Gastrocnemius medialis (tissue), 4 donors: ENCODE data around the gene ASIC4.

Source experiments
- POLR2A ChIP-seq, 2 donors: fragments of 450-650 bp; IDR thresholded peaks; one replicate each; pipeline ENCODE4 v1.6.1; 2017; ENCODE audit warnings: antibody characterized with exemption in 2 of 2, mild to moderate bottlenecking in 2 of 2, moderate library complexity in 2 of 2
- TF ChIP-seq, protein P1 (sequence below), 5 experiments: fragments of 450-650 bp in 3 of 5; fragments of 200-600 bp in 2 of 5; sonication (generic) in 2 of 5; IDR thresholded peaks in 4 of 5; conservative IDR thresholded peaks in 1 of 5; 1 replicate in 4 of 5; 2 replicates in 1 of 5; pipeline ENCODE4 v1.5.1; 2016 to 2019; ENCODE audit warnings: antibody characterized with exemption in 5 of 5, mild to moderate bottlenecking in 3 of 5, moderate library complexity in 3 of 5

GRCh38 chr2:219513787-219514186 is 495 bp upstream of the ASIC4 start:
- TF ChIP-seq, protein P1, sequence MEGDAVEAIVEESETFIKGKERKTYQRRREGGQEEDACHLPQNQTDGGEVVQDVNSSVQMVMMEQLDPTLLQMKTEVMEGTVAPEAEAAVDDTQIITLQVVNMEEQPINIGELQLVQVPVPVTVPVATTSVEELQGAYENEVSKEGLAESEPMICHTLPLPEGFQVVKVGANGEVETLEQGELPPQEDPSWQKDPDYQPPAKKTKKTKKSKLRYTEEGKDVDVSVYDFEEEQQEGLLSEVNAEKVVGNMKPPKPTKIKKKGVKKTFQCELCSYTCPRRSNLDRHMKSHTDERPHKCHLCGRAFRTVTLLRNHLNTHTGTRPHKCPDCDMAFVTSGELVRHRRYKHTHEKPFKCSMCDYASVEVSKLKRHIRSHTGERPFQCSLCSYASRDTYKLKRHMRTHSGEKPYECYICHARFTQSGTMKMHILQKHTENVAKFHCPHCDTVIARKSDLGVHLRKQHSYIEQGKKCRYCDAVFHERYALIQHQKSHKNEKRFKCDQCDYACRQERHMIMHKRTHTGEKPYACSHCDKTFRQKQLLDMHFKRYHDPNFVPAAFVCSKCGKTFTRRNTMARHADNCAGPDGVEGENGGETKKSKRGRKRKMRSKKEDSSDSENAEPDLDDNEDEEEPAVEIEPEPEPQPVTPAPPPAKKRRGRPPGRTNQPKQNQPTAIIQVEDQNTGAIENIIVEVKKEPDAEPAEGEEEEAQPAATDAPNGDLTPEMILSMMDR (IDR thresholded peaks at IDR 0.05 in 4 of 5, conservative IDR thresholded peaks at IDR 0.05 in 1 of 5): no peak
- no peak for TF ChIP-seq POLR2A (IDR thresholded peaks at IDR 0.05)
